ENCODE measurements around the gene ZNF740. TPM values are rescaled to one million over a fixed set of nuclear protein-coding genes. Genes with fewer than 3 reads are reported as not detected.

The ZNF740 gene
- total RNA-seq, 1 experiment from 2014 or later, result 49.7 TPM

DNA sequence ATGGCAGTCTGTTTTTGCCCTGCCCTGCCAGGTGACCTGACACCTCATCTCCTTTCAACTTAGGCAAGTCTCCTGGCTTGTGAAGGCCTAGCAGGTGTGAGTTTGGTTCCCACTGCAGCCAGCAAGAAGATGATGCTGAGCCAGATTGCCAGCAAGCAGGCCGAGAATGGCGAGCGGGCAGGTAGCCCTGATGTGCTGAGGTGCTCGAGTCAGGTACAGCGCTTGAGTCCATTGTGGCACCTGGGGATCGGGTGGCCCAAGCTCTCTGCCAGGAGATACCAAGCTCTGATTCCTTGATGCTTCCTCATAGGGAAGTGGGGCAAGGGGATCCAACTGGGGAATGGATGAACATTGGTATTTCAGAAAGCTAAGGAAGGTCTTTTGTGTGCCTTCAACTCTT is 4.3 kb downstream of the ZNF740 start:
- H3K27me3 ChIP-seq (ENCODE audit: insufficient read depth, low read length), result no peaks in the 10 kb centered on the region
- H3K4me1 ChIP-seq (ENCODE audit: control insufficient read depth in 1 of 2, insufficient read depth in 2 of 2, low read length in 2 of 2), result peaks cover 8 to 16% of the 10 kb centered on the region in 2 experiments
- ATAC-seq (no peak), DNase-seq (ENCODE audit: low read depth, low spot score) (no peak)
- no peaks in the 10 kb centered on the region for H3K9me2 ChIP-seq (ENCODE audit: insufficient read depth)
- no peak overlapping the region for H3K4me2 ChIP-seq (ENCODE audit: low read length)
- TF ChIP-seq ELF1 (IDR thresholded peaks at IDR 0.05; ENCODE audit: borderline replicate concordance, low read depth), result no peak
- TF ChIP-seq ZBTB33 (IDR thresholded peaks at IDR 0.05; ENCODE audit: extremely low read depth, insufficient replicate concordance, low read length), result no peak
- TF ChIP-seq EZH2phosphoT487 (IDR thresholded peaks at IDR 0.05; ENCODE audit: borderline replicate concordance), result no peak
- no peak for TF ChIP-seq POLR2AphosphoS5 (IDR thresholded peaks at IDR 0.05; ENCODE audit: low read depth, low read length)
- TF ChIP-seq SRF (IDR thresholded peaks at IDR 0.05; ENCODE audit: low read depth), result no peak
- TF ChIP-seq SIN3A (IDR thresholded peaks at IDR 0.05; ENCODE audit: low read depth), result no peak
- no peak for TF ChIP-seq POLR2A (IDR thresholded peaks at IDR 0.05; ENCODE audit: borderline replicate concordance, extremely low read depth, insufficient read depth, insufficient read length)
- no peak for TF ChIP-seq FOSL1 (IDR thresholded peaks at IDR 0.05; ENCODE audit: low read depth)
- no peak for TF ChIP-seq YY1 (IDR thresholded peaks at IDR 0.05; ENCODE audit: extremely low read depth, insufficient replicate concordance, low read depth, low read length)
- H3K27ac ChIP-seq (ENCODE audit: low read depth, low read length), result no peak overlapping the region
- no peak overlapping the region for H3K9ac ChIP-seq (ENCODE audit: low read length)
- no peak overlapping the region for H2AFZ ChIP-seq (ENCODE audit: low read depth, low read length, poor library complexity, severe bottlenecking)
- no peak overlapping the region for H3K4me3 ChIP-seq (replicated peaks in 1 of 2; ENCODE audit: low read depth in 1 of 2, low read length in 2 of 2)
- no peaks in the 10 kb centered on the region for H4K20me1 ChIP-seq (ENCODE audit: insufficient read depth)
- ChIA-PET POLR2A (no interaction called here), RAD21 (ENCODE audit: low non-redundant PET in 1 of 2, low total read pairs in 2 of 2, uncharacterized antibody in 2 of 2, unreplicated experiment in 2 of 2) (no interaction called here), CTCF (interaction anchor here (1.5 kb wide), 1 partner anchor 10 kb away, joined by 5 read pairs; no protein-coding TSS in a partner anchor)
- no TSS peak for BruUV-seq (replicated peaks)
- intact Hi-C loops (cut with micrococcal nuclease), result no loop called here
- peaks cover 34% of the 10 kb centered on the region for H3K79me2 ChIP-seq (ENCODE audit: insufficient read depth, low read length)
- no peaks in the 10 kb centered on the region for H3K9me3 ChIP-seq (ENCODE audit: control insufficient read depth in 1 of 2, insufficient read depth in 1 of 2, low read depth in 1 of 2, low read length in 2 of 2)
- H3K36me3 ChIP-seq (ENCODE audit: control insufficient read depth in 1 of 2, insufficient read depth in 2 of 2, low read length in 2 of 2), result peaks cover 47 to 52% of the 10 kb centered on the region in 2 experiments; a peak in 3 of 4 replicates
